BLaER1 (cell line): ENCODE results near the gene SLC4A11.

Experiments
- H3K27ac ChIP-seq: shearing (Covaris generic); formaldehyde crosslinking; 2 replicates; pipeline ENCODE4 v1.8.1; 2022
- H3K27me3 ChIP-seq: shearing (Covaris generic); formaldehyde crosslinking; 2 replicates; pipeline ENCODE4 v1.8.1; 2022
- H3K36me3 ChIP-seq: shearing (Covaris generic); formaldehyde crosslinking; 2 replicates; pipeline ENCODE4 v1.8.1; 2022
- H3K4me1 ChIP-seq: shearing (Covaris generic); formaldehyde crosslinking; 2 replicates; pipeline ENCODE4 v1.8.1; 2022
- H3K4me2 ChIP-seq: shearing (Covaris generic); formaldehyde crosslinking; 2 replicates; pipeline ENCODE4 v1.8.1; 2022
- H3K4me3 ChIP-seq: shearing (Covaris generic); formaldehyde crosslinking; 2 replicates; pipeline ENCODE4 v1.8.1; 2022
- H3K9ac ChIP-seq: shearing (Covaris generic); formaldehyde crosslinking; 2 replicates; pipeline ENCODE4 v1.8.1; 2022
- H3K9me3 ChIP-seq: shearing (Covaris generic); formaldehyde crosslinking; 2 replicates; pipeline ENCODE4 v1.8.1; 2022
- H4K20me1 ChIP-seq: shearing (Covaris generic); formaldehyde crosslinking; 2 replicates; pipeline ENCODE4 v1.8.1; 2022
- Cebpa-rat ChIP-seq: shearing (Covaris generic); IDR thresholded peaks from 2 replicates; pipeline ENCODE4 v1.8.1; 2022

Gene SLC4A11

GRCh38 chr20:3208786-3209256, 30.2 kb downstream of the SLC4A11 start:
- Histone ChIP-seq H4K20me1 (peaks cover 11% of the 10 kb centered on the region; the same call in 1 of the 2 replicates), H3K4me1 (peaks cover 26% of the 10 kb centered on the region), H3K27me3 (no peaks in the 10 kb centered on the region), H3K36me3 (peaks cover 12% of the 10 kb centered on the region), H3K4me2 (peak overlapping the region; percentile 97), H3K4me3 (peak overlapping the region; percentile 98), H3K9me3 (no peaks in the 10 kb centered on the region), H3K27ac (peak overlapping the region; percentile 89), H3K9ac (peak overlapping the region; percentile 93)
- TF ChIP-seq Cebpa-rat, result no peak

- Histone ChIP-seq H3K9me3 (no peaks in the 10 kb centered on the region), H3K9ac (peak within 1 kb of the TSS; percentile 93), H3K27ac (peak within 1 kb of the TSS; percentile 86), H3K4me1 (peaks cover 29% of the 10 kb centered on the region), H3K4me2 (peak within 1 kb of the TSS; percentile 99), H3K27me3 (no peaks in the 10 kb centered on the region), H3K36me3 (peaks cover 38% of the 10 kb centered on the region), H3K4me3 (peak within 1 kb of the TSS; percentile 92), H4K20me1 (peaks cover 21% of the 10 kb centered on the region)
- peak; percentile 95 for TF ChIP-seq Cebpa-rat
Observed at GRCh38 chr20:3204124-3204794, 34.7 kb downstream of the SLC4A11 start, which contains the start of gene DDRGK1. TSS of gene DDRGK1 (minus strand) at chr20:3204682. CDS start at chr20:3204627, 55 bp downstream.

- no peak for TF ChIP-seq Cebpa-rat
- no peaks in the 10 kb centered on the region for H3K27me3 ChIP-seq
- H3K9ac ChIP-seq, result peak overlapping the region; percentile 93
- H3K9me3 ChIP-seq, result no peaks in the 10 kb centered on the region
- peaks cover 21% of the 10 kb centered on the region for H4K20me1 ChIP-seq
- H3K4me2 ChIP-seq, result peak overlapping the region; percentile 99
- peak overlapping the region; percentile 86 for H3K27ac ChIP-seq
- peak overlapping the region; percentile 92 for H3K4me3 ChIP-seq
- peaks cover 46% of the 10 kb centered on the region for H3K36me3 ChIP-seq
- H3K4me1 ChIP-seq, result peaks cover 25% of the 10 kb centered on the region
Observed at GRCh38 chr20:3203315-3204123, 35.5 kb downstream of the SLC4A11 start.

- Histone ChIP-seq H4K20me1 (peaks cover 21% of the 10 kb centered on the region), H3K27ac (peak overlapping the region; percentile 86), H3K4me1 (peaks cover 19% of the 10 kb centered on the region), H3K4me2 (peak overlapping the region; percentile 99), H3K36me3 (peaks cover 52% of the 10 kb centered on the region), H3K9me3 (no peaks in the 10 kb centered on the region), H3K4me3 (peak overlapping the region; percentile 92), H3K9ac (peak overlapping the region; percentile 93), H3K27me3 (no peaks in the 10 kb centered on the region)
- no peak for TF ChIP-seq Cebpa-rat
Observed at GRCh38 chr20:3202965-3203314, 36.0 kb downstream of the SLC4A11 start.

- H3K27ac ChIP-seq, result no peak overlapping the region
- peaks cover 23% of the 10 kb centered on the region for H4K20me1 ChIP-seq
- no peak for TF ChIP-seq Cebpa-rat
- H3K4me2 ChIP-seq, result no peak overlapping the region
- H3K36me3 ChIP-seq, result peaks cover 79% of the 10 kb centered on the region
- H3K27me3 ChIP-seq, result no peaks in the 10 kb centered on the region
- H3K9ac ChIP-seq, result no peak overlapping the region
- H3K4me3 ChIP-seq, result no peak overlapping the region
- H3K4me1 ChIP-seq, result peaks cover 16% of the 10 kb centered on the region
- no peaks in the 10 kb centered on the region for H3K9me3 ChIP-seq
Observed at GRCh38 chr20:3199976-3200755, 38.8 kb downstream of the SLC4A11 start.

GRCh38 chr20:3199206-3199605, 39.8 kb downstream of the SLC4A11 start:
- no peak overlapping the region for H3K27ac ChIP-seq
- H4K20me1 ChIP-seq, result peaks cover 31% of the 10 kb centered on the region
- H3K9me3 ChIP-seq, result no peaks in the 10 kb centered on the region
- no peak for TF ChIP-seq Cebpa-rat
- H3K27me3 ChIP-seq, result no peaks in the 10 kb centered on the region
- H3K4me1 ChIP-seq, result peaks cover 16% of the 10 kb centered on the region
- H3K9ac ChIP-seq, result no peak overlapping the region
- H3K36me3 ChIP-seq, result peaks cover 89% of the 10 kb centered on the region
- no peak overlapping the region for H3K4me3 ChIP-seq
- H3K4me2 ChIP-seq, result no peak overlapping the region

- no peak overlapping the region for H3K27ac ChIP-seq
- no peaks in the 10 kb centered on the region for H3K4me1 ChIP-seq
- TF ChIP-seq Cebpa-rat, result no peak
- H3K27me3 ChIP-seq, result no peaks in the 10 kb centered on the region
- H3K36me3 ChIP-seq, result peaks cover 100% of the 10 kb centered on the region
- H4K20me1 ChIP-seq, result peaks cover 29% of the 10 kb centered on the region
- no peak overlapping the region for H3K4me2 ChIP-seq
- H3K9ac ChIP-seq, result no peak overlapping the region
- H3K9me3 ChIP-seq, result no peaks in the 10 kb centered on the region
- no peak overlapping the region for H3K4me3 ChIP-seq
Observed at GRCh38 chr20:3195590-3196237, 43.3 kb downstream of the SLC4A11 start.

- no peaks in the 10 kb centered on the region for H3K4me1 ChIP-seq
- H3K4me2 ChIP-seq, result no peak overlapping the region
- H3K4me3 ChIP-seq, result no peak overlapping the region
- H3K9me3 ChIP-seq, result no peaks in the 10 kb centered on the region
- H3K27ac ChIP-seq, result no peak overlapping the region
- H4K20me1 ChIP-seq, result peaks cover 23% of the 10 kb centered on the region
- H3K36me3 ChIP-seq, result peaks cover 100% of the 10 kb centered on the region
- H3K27me3 ChIP-seq, result no peaks in the 10 kb centered on the region
- TF ChIP-seq Cebpa-rat, result no peak
- H3K9ac ChIP-seq, result no peak overlapping the region
Observed at GRCh38 chr20:3194617-3195280, 44.2 kb downstream of the SLC4A11 start.
